GM19438 (cell line): ENCODE results near the gene ADGRF1.

ENCODE experiments used
- ATAC-seq: cut with Tn5 transposase; IDR thresholded peaks from one replicate; pipeline ENCODE4 v1.9.1; 2021; ENCODE audit warnings: low read depth; ENCODE audit not compliant: unreplicated experiment

The ADGRF1 gene

DNA sequence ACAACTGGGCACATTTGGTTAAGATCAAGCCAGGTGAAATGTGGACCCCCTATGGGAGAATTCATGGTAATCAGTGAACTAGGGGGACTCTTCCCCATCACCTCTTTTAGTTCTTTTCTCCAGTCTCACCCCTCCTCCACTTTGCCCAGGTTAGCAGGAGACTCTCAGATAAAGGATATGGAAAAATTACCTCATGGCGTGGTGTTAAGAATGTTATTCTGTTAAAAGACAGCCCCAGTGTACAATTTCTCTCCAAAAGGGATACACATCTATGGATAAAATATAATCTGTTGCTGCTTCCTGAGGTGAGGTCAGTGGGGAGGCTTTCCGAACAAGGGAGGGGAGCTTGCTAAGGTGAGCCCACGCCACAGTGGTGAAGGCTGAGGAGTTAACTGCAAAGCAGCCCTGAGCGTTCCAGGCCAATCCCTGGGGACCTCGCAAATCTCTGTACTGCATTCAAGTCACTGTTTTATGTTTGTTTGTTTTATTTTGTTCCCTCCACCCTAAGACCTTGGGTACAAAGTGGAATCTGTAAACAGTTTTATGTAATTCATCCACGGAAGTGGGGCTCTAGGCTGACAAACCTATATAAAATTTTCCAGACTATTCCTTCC lies 52.0 kb downstream of the ADGRF1 start:
- ATAC-seq, result no peak

DNA sequence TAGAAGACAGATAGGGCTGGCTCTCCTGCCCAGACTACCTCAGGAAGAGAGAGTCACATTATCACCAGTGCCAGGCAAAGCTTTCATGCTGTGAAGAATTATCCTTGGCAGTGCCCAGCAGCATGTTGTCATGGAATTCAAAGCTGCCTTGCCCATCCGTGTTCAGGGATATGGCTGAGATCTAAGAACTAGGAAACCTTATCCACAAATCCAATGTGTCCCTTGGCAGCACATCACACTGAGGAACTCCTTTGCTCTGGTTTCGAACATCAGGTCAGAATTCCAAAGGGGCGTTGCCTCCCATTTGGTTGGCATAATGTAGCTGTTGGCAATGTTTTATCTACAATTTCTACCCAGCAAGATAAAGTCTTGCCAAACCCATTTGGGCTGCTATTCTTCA lies 52.7 kb downstream of the ADGRF1 start:
- ATAC-seq, result no peak

DNA sequence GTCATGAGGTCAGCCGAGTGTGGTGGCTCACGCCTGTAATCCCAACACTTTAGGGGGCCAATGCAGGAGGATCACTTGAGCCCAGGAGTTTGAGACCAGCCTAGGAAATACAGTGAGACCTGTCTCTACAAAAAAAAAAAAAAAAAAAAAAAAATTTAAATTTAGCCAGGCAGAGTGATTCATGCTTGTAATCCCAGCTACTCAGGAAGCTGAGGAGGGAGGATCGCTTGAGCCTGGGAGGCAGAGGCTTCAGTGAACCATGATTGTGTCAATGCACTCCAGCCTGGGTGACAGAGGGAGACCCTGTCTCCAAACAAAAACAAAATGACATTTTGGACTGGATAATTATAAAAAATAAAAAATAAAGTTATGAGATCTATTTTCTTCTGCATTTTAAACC lies 56.2 kb downstream of the ADGRF1 start:
- ATAC-seq, result no peak

GRCh38 chr6:46983007-46983411 lies 59.1 kb downstream of the ADGRF1 start:
- ATAC-seq, result no peak

DNA sequence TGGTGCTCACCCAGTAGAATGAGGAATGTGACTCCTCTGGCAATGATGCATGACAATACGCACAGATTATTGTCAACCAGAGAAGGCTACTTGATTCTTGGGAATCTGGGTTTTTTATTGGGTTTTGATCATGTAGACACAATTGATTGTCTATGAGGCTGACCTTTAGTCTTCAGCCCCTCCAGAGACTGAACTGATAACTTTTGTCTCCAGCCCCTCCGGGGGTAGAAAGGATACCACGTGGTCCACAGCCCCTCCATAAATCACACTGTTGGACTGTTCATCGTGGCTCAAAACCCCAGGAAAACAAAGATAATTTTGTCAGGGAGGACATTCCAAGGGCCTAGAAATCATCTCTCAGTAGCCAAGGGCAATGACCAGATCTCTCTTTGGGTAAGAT lies 62.9 kb downstream of the ADGRF1 start:
- ATAC-seq, result no peak

DNA sequence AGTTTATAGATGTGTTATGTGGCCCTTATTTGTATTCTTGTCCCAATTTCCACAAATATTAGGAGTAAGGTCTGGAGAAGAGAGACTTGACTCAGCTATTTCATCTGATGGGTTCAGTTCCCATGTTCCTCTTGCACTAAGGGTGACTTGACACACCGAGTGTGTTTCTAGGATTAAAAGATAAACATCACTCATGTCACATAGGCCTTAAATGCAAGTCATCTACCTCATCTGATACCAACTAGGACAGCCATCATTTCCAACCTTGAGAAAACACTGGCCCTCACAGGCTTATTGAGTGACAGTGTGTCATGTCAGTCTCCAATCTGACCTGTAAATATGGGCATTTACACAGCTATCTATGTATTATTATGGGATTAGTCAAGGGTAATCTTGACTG lies 67.3 kb downstream of the ADGRF1 start:
- no peak for ATAC-seq

DNA sequence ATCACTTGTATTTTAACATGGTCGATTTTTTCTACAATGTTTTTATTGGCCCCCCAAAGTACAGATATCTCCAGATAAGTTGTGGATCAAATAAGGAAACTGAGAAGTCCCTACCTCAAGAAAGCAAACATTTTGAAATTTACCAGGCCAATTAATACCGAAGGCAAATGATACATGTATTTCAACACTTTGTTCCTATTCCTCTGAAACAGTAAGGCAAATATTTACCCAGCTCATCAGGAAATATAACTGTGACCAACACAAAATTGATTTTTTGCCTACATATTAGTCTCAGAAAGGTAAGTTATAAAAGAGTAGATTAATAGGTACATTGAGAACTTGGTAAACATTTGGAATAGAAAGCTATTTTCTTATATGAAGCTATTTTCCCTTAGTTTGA lies 69.1 kb downstream of the ADGRF1 start:
- no peak for ATAC-seq

- no peak for ATAC-seq
Observed at GRCh38 chr6:46972531-46972930, 69.6 kb downstream of the ADGRF1 start.

DNA sequence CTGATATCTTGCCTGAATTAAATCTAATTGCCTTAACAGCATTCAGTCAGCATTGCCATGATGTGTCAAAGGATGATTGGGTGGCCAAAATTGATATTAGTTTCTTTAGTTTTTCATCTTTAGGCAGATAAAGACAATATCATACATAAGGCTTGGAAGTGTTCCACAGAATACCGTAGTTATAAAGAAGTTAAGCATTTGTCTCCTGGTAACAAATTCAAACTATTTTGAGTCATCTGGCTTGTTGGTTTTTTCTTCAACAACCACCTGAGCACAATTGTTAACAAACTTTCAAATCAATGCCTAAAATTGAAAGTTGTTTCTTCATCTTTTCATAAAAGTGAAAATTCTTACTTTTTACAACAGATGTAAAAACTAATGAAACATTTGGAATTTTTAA lies 72.9 kb downstream of the ADGRF1 start:
- ATAC-seq, result no peak

GRCh38 chr6:46967826-46968349 lies 74.2 kb downstream of the ADGRF1 start:
- ATAC-seq, result no peak

DNA sequence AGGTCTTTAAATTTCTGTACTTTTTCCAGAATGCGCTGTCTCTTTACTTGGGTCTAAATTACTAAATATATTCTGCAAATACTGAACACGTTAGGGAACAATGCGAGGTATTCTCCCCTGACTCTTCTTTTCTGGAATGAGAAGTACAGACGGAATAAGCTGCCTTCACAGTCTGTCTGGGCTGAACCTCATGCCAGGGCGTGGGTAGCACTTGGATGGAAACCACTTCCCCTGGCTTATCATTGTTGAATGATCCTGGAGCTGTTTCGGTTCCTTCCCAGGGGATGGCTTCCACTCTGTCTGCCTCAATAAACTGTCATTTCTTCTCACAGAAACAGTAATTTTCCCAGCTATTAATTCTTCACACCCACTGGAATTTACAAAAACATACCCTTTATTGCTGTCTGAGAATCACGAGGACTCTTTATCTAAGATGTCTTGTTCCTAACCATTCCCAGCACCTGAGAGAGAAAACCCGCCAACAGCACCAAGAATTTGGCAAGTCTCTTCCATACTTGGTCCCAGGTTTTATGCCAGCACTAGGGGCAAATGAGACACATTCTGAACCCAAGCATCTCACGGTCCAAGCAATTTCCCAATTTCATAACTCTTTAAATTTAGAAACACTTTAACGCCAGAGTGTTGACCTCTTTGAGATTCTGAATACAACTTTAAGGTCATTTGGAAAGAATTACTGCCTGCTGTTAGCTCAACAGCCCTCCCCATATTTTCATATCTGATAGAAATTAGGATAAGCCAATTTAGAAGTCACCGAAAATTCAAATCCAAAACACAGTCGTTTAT lies 77.2 kb downstream of the ADGRF1 start:
- no peak for ATAC-seq

GRCh38 chr6:46963626-46964025 lies 78.5 kb downstream of the ADGRF1 start:
- ATAC-seq, result no peak

DNA sequence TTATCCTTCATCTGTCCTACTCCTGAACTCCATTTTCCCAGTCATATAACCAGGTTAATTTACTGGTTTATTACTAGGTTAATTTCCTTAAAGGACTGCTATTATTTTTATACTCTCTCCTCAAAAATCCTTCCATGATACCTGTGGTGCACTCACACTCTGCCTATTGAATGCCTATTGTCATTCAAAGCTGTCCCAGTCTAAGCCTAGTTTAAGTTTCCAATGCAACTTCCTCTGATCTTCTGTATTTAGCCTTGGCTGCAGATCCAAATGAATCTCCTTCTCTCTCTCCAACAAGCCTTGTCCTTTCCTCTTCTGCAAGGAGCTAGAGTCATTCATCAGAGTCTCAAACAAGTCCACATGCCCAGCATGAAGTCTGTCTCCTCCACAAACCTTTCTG lies 79.1 kb downstream of the ADGRF1 start:
- no peak for ATAC-seq

DNA sequence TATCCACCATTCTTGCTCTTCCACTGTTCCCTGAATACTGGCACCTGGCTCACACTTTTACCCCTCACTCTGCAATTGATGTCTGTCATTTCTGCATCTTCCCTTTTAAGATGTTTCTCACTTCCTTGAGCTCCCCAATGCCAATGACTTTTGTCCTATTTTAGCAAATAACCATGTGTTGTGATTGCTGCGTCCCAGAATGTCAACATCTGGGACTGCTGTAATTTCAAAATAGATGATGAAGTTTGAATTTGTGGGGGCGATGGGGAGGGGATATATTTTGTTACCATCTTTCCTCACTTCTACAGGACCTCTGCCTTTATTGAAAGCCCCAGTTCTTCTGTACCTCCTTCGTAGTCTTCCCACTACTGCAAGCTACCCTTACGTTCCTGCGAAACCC lies 80.4 kb downstream of the ADGRF1 start:
- ATAC-seq, result no peak

DNA sequence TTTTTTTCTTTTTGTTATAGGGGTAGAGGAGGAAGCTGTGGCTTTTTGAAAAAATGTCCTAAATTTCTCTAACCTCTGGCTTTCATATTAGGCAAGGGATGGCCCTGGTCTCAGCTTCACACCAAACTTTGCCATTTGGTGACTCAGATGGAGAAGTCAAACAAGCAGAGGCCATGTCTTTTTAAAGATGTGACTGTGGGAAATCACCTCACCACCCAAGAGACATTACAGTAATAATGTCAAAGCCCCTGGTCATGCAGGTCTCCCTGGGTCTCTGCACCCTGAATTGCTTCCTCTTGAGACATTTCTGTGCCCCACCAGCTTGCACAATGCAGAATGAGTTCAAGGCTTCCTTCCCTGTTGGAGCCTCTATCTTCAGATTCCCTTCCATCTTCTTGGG lies 80.9 kb downstream of the ADGRF1 start:
- no peak for ATAC-seq

DNA sequence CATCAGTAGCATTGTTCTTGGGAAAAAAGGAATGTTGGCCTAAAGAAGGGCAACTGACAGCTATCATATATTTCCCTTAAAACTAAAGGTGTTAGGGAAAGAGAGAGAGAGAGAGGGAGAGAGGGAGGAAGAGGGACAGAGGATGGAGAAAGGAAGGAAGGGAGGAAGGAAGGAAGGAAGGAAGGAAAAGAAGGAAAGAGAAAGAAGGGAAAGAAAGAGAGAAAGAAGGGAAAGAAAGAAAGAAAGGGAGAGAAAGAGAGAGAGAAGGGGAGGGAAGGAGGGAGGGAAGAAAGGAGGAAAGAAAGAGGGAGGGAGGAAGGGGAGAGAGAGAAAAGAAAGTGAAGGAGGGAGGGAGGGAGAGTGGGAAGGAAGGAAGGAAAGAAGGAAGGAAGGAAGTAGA lies 82.7 kb downstream of the ADGRF1 start:
- no peak for ATAC-seq

DNA sequence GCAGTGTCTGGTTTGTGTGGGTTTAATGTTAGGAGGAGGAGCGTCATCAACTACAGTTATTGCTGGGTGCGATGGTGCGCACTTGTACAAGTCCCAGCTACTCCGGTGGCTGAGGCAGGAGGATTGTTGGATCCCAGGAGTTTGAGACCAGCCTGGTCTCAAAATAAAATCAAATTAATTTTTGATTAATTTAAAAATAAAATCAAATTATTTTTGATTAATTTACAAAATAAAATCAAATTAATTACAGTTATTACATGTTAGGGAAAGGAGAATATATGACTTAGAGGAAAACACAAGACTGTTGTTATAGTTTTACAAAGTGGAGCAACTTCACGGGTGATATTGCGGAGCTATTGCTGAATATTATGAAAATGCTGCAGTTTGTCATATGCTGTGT lies 85.7 kb downstream of the ADGRF1 start:
- no peak for ATAC-seq

DNA sequence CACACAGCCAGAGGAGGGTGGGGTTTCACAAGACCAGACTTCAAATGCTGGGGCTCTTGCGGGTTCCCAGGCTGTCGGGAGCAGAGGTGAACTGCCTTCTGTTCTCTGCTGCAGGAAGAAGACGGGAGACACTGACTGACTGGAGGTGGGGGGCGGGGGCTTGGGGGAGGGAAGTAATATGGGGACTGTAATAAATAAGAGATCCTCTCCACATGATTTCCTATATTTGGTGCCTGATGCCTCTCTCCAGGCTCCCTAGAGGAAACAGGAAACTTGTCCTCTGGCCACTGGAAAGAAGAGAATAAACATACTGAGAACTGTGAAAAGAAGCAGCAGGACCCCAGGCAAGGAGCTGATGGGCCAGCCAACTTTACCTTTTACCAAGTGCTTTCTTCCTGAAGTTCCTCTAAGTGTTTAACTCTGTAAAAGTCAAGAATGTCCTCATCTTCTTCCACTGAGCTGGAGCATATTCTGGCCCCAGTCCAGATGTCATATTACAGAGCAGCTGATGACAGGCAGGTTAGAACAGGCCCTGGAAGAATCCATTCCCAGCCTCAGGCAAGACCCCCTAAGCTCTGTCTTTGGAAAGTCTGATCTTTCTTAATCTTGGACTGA lies 87.2 kb downstream of the ADGRF1 start:
- no peak for ATAC-seq

DNA sequence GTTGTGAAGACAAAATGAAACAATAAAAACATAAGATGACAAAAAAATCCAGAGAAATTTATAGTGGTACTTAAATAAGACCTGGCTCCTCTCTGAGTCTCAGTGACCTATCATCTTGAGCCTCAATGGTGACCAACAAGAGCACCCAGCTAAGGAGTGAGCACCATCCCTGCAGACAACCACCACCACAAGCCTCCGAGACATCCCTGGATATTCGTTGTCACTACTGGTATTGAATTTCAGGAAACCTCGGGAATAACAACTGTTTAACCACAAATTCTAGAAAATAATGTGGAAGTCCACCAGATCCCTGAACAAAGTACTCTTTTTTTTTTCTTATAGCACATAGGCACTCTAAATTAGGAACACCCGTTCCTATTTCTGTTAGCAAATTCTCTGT lies 88.2 kb downstream of the ADGRF1 start:
- no peak for ATAC-seq

- no peak for ATAC-seq
Observed at GRCh38 chr6:46949632-46950280, 92.4 kb downstream of the ADGRF1 start.

DNA sequence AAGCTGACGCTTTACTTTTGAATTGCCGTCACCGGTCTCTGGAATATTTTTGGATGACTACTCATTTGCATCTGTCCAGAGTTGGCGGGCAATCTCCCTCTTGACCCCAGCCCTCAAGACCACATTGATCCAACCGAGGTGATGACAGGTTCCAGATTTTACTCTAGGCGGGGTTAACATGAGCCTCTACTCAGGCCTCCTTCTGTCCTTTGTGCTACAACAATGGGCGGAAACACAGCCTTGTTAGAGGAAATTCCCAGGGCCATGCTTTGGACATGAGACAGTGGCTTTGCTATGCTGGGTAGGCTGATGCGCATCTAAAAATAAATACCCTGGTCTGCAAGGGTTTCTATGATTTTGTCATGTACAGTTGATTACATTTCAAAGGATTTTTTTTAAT lies 93.4 kb downstream of the ADGRF1 start:
- ATAC-seq, result no peak
